ENCODE data around the gene TSPAN16. TPM values are rescaled to one million over a fixed set of nuclear protein-coding genes. Genes with fewer than 3 reads are reported as not detected.

Gene TSPAN16
- polyA plus RNA-seq, 6 donors from 2014 or later: not detected

DNA sequence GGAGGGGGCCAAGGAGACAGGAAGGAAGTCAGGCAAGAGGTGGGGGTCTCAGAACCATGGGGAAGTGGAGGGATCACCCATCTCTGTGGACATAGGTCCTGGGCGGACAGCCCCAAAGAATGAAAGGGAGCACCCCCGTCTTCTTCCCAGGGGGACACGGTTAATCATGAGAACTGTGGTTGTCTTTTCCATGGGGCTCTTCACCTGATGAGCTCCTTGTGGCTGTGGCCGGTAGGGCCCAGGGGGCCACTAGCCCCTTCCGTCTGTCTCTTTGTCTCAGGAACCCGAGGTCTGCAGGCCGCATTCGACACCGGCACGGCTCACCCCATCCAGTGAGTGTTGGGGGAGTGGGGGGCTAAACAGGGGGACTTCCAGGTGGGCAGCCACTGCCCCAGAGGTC is 67.9 kb downstream of the TSPAN16 start:
- Mint-ChIP-seq H3K4me3 (no peak overlapping the region), H3K9me3 (no peaks in the 10 kb centered on the region), H3K27me3 (no peaks in the 10 kb centered on the region), H3K27ac (no peak overlapping the region), H3K4me1 (peaks cover 0 to 10% (median 6%) of the 10 kb centered on the region in 3 donors), H3K36me3 (peaks cover 1% of the 10 kb centered on the region in 2 donors)
- DNase-seq (no peak), ATAC-seq (ENCODE audit: low read depth in 2 of 2) (no peak)

GRCh38 chr19:11364296-11364904 is 68.4 kb downstream of the TSPAN16 start:
- ATAC-seq (ENCODE audit: low read depth in 2 of 2): no peak
- no peak for DNase-seq
- Mint-ChIP-seq H3K27ac (peak overlapping the region in 1 of 6 donors; percentile 56), H3K4me3 (peak overlapping the region in 1 of 8 donors; percentile 52), H3K36me3 (peaks cover 6 to 7% of the 10 kb centered on the region in 2 donors), H3K27me3 (no peaks in the 10 kb centered on the region), H3K9me3 (no peaks in the 10 kb centered on the region), H3K4me1 (peaks cover 2 to 10% (median 6%) of the 10 kb centered on the region in 3 donors)

DNA sequence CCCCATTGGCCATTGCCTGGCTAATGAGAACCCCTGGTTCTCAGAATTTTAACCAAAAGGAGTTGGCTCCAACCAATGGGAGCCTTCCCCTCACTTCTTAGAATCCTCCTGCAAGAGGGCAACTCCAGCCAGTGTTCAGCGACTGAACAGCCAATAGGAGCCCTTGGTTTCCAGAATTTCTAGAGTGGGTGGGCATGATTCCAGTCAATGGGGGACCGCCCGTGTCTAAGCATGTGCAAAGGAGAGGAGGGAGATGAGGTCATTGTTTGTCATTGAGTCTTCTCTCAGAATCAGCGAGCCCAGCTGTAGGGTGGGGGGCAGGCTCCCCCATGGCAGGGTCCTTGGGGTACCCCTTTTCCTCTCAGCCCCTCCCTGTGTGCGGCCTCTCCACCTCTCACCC is 69.0 kb downstream of the TSPAN16 start:
- no peak overlapping the region for H3K27ac Mint-ChIP-seq
- no peak for ATAC-seq (ENCODE audit: low read depth in 2 of 2)
- H3K36me3 Mint-ChIP-seq: peaks cover 7 to 9% of the 10 kb centered on the region in 2 donors
- no peaks in the 10 kb centered on the region for H3K9me3 Mint-ChIP-seq
- no peak for DNase-seq
- peaks cover 2 to 10% (median 6%) of the 10 kb centered on the region in 3 donors for H3K4me1 Mint-ChIP-seq
- no peaks in the 10 kb centered on the region for H3K27me3 Mint-ChIP-seq
- peak overlapping the region in 1 of 8 donors; percentile 52 for H3K4me3 Mint-ChIP-seq

Other genes with a start within 250 kb of the TSPAN16 start
- gene LDLR, start 206.7 kb upstream of the TSPAN16 start, polyA plus RNA-seq (ENCODE audit: low read depth in 6 of 6): 1 to 10 TPM in 3 of 6 donors, under 1 TPM in 3; 0.35 to 2.6 (median 1.0) TPM
- not detected for gene SPC24, start 140.4 kb upstream of the TSPAN16 start, polyA plus RNA-seq (ENCODE audit: low read depth in 6 of 6)
- gene KANK2, start 98.6 kb upstream of the TSPAN16 start, polyA plus RNA-seq (ENCODE audit: low read depth in 6 of 6): under 1 TPM in 3 of 6 donors, not detected in 3; 0.09 to 0.57 (median 0.19) TPM
- not detected for gene ANGPTL8, start 56.5 kb upstream of the TSPAN16 start, polyA plus RNA-seq (ENCODE audit: low read depth in 6 of 6)
- gene DOCK6, start 33.6 kb upstream of the TSPAN16 start, polyA plus RNA-seq (ENCODE audit: low read depth in 6 of 6): under 1 TPM in 5 of 6 donors, not detected in 1; 0.18 to 0.87 (median 0.31) TPM
- 1 to 10 TPM; 1.9 to 5.8 (median 2.4) TPM for gene RAB3D, start 43.5 kb downstream of the TSPAN16 start, polyA plus RNA-seq (ENCODE audit: low read depth in 6 of 6)
- 100 to 1,000 TPM; 102 to 171 (median 114) TPM for gene TMEM205, start 50.1 kb downstream of the TSPAN16 start, polyA plus RNA-seq (ENCODE audit: low read depth in 6 of 6)
- gene CCDC159, start 50.4 kb downstream of the TSPAN16 start, polyA plus RNA-seq (ENCODE audit: low read depth in 6 of 6): 10 to 100 TPM; 13.2 to 25.0 (median 16.2) TPM
- gene PLPPR2, start 59.3 kb downstream of the TSPAN16 start, polyA plus RNA-seq (ENCODE audit: low read depth in 6 of 6): under 1 TPM in 2 of 6 donors, not detected in 4; 0.56 to 0.69 TPM
- 10 to 100 TPM in 1 of 6 donors, 1 to 10 TPM in 5; 6.0 to 10.2 (median 7.6) TPM for gene SWSAP1, start 78.5 kb downstream of the TSPAN16 start, polyA plus RNA-seq (ENCODE audit: low read depth in 6 of 6)
- gene EPOR, start 88.2 kb downstream of the TSPAN16 start, polyA plus RNA-seq (ENCODE audit: low read depth in 6 of 6): 1 to 10 TPM in 5 of 6 donors, not detected in 1; 2.2 to 3.9 (median 3.6) TPM
- gene RGL3, start 123.2 kb downstream of the TSPAN16 start, polyA plus RNA-seq (ENCODE audit: low read depth in 6 of 6): under 1 TPM in 2 of 6 donors, not detected in 4; 0.40 to 0.44 TPM
- gene ODAD3, start 139.0 kb downstream of the TSPAN16 start, polyA plus RNA-seq (ENCODE audit: low read depth in 6 of 6): 1 to 10 TPM in 1 of 6 donors, under 1 TPM in 5; 0.21 to 1.2 (median 0.69) TPM
- gene PRKCSH, start 139.5 kb downstream of the TSPAN16 start, polyA plus RNA-seq (ENCODE audit: low read depth in 6 of 6): 10 to 100 TPM; 32.2 to 79.6 (median 46.9) TPM
- gene ELAVL3, start 184.9 kb downstream of the TSPAN16 start, polyA plus RNA-seq (ENCODE audit: low read depth in 6 of 6): not detected
- gene ZNF653, start 209.7 kb downstream of the TSPAN16 start, polyA plus RNA-seq (ENCODE audit: low read depth in 6 of 6): 1 to 10 TPM in 5 of 6 donors, not detected in 1; 1.0 to 3.6 (median 1.4) TPM
- gene ECSIT, start 233.0 kb downstream of the TSPAN16 start, polyA plus RNA-seq (ENCODE audit: low read depth in 6 of 6): 10 to 100 TPM; 29.7 to 51.2 (median 34.5) TPM
- under 1 TPM in 2 of 6 donors, not detected in 4; 0.65 TPM for gene CNN1, start 242.7 kb downstream of the TSPAN16 start, polyA plus RNA-seq (ENCODE audit: low read depth in 6 of 6)